NCI-H1930 (cell line): ENCODE data around the gene TMIGD2.
"Not testable (repeated sequence)": the region's sequence is repeated elsewhere in the genome, so short reads cannot be mapped to it uniquely, and the experiment has no call there.

ENCODE experiments used
- DNase-seq, 2 experiments: peaks; one replicate each; lab custom pipeline; 2025; lab: John Stamatoyannopoulos, UW

Gene TMIGD2

DNA sequence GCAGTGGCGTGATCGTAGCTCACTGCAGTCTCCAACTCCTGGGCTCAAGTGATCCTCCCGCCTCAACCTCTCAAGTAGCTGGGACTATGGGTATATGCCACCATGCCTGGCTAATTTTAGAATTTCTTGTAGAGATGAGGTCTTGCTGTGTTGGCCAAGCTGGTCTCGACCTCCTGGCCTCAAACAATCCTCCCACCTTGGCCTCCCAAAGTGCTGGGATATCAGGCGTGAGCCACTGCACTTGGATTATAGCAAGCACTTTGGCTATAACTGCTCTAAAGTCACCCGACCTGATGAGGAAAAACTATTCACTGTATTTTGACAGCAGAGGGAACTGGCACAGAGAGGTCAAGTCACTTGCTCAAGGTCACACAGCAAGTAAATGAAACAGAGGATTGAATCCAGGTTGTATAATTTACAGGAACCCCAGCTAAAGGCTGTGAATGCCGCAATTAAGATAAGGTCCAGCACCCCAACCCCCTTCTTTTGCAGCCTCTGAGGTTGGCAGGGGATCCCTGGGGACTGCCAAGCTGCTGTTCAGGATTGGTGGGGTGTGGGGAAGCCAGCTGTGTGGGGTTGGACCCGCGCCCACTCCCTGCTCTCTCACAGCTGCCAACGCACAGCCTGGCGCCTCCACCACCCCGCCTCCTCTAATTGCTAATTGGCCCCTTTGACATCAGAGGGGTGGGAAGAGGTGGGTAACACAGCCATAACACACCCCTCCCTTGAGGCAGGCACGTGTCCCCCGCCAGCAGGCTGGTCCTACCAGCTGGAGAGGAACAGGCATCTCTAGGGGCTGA lies 6.0 kb downstream of the TMIGD2 start:
- DNase-seq = no peak

DNA sequence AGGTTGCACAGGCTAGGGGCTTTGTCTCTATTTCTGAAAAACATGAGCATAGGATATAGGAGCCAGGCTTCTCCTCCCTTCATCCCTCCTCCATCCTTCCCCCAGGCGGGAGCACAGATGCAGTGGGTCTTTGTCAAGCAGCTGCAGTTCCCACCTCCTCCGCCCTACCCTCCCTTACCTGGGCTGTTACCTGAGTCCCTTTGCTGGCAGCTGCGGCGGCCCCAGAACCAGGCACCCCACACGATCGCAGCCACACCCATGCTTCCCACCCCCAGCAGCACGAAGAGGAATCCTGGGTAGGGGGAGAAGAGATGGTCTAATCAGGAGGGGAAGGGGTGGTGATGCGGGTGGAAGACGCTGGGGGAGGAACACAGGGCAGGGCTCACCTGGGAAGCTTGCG lies 7.8 kb downstream of the TMIGD2 start:
- no peak for DNase-seq

DNA sequence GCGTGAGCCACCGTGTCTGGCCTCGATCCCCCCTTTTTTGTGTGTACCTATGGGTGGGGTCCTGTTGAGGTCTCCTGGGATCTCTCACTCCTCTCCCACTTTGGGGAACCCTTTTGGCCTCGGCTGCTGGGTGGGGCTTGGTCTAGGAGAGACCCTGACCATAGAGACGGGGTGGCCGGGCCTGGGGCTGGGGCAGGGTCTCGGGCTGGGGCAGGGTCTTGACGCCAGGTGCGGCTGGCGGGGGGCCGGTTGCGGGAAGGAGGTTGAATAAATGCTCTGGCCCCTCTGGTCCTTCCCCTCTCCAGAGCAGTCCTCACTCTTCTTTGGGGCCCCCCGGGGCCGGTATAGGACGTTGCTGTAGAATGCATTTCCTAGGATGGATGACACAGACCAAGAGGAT lies 9.7 kb downstream of the TMIGD2 start:
- DNase-seq = no peak

DNA sequence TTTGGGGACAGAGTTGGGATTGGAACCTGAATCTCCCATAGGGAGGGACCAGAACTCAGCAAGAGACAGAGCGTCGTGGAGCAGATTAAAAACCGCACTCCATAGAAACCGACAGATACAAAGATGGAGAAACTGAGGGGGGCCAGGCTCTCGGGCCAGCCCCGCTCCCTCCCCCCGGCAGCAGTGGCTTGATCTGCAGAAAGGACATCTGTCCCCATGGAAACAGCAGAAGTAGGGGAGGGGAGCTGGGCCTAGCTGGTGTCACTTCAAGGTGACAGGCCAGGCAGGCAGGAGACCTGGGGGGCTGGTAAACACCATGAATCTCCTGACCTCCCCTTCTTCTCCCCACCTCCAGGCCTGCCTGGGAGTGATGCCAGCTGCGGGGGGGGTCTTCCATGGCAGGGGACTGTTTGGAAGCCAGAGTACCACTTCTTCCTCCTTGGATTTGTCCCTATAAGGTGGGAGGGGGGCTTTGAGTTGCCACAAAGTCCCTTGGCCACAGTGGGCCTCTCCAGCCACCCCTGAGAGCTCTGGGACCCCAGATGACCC lies 10.9 kb downstream of the TMIGD2 start:
- no peak for DNase-seq

DNA sequence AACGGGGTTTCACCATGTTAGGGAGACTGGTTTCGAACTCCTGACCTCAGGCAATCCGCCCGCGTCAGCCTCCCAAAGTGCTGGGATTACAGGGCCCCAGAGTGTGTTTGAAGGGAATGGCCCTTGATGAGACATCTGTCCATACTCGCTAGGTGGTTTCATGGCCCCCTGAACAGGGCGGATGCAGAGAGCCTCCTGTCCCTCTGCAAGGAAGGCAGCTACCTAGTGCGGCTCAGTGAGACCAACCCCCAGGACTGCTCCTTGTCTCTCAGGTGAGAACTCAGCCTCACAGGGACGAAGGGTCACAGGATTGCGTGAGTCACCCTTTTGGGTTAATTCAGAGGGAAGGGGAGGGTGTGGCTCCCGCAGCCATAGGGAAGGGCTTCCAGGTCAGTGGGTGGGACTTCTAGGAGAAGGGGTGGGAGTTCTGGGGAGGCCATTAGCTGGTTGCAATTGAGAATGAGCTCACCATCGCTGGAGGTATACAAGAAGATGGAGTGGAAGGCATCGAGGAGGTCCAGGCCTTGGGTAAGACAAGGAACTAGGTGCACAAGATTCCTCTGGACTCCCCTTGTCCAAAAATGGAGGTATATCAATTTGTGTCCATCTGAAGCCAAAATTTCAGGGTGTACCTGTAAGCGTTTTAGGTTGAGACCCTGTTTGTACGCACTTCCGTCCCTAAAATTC lies 14.0 kb downstream of the TMIGD2 start:
- DNase-seq = no peak

DNA sequence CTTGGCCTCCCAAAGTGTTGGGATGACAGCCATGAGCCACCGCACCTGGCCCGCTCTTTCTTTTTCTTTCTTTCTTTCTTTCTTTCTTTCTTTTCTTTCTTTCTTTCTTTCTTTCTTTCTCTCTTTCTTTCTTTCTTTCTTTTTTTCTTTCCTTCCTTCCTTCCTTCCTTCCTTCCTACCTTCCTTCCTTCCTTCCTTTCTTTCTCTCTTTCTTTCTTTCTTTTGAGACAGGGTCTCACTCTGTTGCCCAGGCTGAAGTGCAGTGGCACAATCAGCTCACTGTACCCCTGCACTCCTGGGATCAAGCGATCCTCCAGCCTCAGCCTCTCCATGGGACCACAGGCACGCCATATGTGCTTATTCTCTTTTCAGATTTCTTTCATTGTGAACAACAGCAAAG lies 16.0 kb downstream of the TMIGD2 start:
- DNase-seq = not testable (repeated sequence)

DNA sequence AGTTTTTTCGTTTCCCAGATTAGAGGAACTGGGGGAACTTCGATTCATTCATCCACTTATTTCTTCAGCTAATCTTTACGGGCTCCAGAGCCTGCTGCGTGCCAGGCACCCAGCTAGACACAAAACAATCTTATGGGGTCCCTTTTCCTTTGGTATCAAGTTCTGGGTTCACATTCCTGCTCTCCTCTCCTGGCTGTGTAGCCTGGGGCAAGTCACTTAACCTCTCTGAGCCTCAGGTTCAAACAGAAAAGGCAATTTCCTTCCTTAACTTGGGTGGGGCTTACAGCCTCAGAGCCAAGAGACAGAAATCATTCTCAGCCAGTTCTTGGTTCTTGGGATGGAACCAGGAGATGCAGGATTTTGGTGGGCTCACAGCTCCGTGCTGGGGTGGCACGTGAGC lies 17.2 kb downstream of the TMIGD2 start:
- DNase-seq = no peak

DNA sequence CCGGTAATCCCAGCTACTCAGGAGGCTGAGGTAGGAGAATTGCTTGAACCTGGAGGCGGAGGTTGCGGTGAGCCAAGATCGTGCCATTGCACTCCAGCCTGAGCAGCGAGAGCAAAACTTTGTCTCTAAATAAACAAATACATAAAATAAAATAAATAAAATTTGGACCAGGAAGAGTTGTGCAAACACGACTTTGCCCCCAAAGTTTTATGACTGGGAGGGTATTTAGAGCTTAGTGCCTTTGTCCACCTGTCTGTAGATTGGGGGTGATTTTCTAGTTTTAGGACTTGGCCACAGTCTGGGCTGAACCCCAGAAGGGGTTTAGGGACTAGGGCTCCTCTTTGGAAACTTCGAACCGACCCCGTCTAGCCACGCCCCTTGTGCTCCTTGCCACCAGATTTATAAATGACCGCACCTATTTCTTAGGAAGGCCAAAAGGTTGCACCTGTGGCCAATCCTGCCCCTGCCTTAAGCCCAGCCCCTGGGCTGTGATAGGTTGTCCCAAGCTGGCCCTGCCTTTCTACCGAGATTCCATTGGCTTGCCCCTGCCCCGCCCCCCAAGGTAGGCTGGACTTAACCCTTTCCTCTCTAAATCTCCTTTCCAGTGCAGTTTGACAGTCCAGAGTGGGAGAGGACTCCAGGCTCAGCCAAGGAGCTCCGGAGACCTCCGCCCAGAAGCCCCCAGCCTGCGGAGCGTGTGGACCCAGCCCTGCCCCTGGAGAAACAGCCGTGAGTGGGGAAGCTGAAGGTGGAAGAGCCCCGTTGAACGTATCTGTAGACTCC lies 17.8 kb downstream of the TMIGD2 start:
- no peak for DNase-seq

DNA sequence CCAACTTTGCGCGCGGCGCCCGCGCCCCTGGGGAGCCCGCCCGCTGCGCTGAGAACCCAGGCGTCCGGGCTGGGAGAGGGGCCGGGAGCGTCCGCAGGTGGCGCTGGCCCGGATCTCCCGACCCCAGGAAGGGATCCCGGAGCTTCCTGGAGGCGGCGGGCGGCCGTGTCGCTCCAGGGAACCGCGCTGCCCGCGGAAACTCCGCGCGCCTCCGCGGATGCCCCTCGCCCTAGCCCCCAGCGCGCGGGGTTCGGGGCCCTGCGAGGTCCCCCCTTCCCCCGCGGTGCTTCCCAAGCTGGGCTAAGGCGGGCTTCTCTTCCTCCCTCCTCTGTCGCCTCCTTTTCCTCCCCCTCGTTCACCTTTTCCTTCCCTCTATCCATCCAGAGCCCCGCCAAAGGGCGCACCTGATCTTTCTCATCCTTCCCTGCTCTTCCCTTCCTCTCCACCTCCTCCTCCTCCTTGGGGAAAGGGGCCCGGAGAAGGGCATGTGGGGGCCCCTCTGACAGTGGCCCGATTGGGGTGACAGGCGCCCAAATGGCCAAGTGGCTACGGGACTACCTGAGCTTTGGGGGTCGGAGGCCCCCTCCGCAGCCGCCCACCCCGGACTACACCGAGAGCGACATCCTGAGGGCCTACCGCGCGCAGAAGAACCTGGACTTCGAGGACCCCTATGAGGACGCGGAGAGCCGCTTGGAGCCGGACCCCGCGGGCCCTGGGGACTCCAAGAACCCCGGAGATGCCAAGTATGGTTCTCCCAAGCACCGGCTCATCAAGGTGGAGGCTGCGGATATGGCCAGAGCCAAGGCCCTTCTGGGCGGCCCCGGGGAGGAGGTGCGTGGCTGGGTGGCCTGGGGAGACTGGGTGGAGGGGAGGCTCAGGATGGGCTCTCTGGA lies 22.4 kb downstream of the TMIGD2 start:
- DNase-seq = no peak

DNA sequence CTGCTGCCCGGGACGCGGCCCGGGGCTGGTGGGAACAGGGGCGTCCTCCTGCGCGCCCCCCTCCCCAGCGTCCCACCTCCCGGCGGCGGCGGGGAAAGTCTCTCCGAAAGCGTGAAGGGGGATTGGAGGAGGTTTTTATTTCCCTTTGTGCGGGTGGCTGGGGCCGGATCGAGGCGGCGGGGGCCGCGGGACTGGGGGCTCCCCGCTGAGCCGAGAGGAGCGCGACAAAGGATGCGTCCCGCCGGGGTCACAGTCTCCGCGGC lies 23.0 kb downstream of the TMIGD2 start:
- DNase-seq = no peak

DNA sequence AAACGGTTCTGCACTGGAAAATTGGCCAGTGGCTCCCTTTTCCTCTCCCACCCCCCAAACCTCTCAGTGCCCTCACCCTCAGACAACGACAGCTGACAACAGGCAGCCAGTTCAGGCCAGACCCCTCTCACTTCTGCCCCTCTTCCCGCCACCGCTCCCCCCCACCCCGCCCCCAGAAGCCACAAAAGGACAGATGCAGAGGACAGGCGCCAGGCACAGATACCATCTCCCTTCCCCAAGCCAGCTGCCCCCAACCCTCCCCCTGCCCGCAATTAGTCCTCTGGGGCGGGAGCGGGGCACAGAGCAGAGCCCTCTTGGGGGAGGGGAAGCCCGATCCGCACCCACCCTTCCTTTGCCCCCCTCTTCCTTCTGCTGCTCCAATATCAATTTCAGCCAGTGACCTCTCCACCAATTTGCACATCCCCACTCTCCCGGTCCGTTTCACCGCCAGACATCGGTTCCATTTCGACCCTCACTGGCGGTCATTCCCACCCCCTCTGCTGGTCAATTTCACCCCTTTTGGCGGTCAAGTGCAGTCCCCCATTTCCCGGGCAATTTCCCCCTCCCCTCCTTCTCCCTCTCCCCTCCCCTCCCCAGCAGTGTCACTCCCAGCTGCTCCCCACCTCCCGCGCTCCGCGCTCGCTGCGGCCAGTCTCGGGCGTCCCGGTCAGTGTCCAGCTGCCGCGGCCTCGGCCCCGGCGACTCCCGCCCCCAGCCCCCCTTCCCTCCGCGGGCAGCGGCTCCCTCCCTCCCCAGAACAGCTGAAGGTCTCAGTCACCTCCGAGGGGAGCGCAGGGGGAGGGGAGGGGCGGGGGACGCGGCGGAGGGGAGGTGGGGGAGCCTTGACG lies 23.5 kb downstream of the TMIGD2 start, which contains the start of gene SHD:
SHD (plus strand) TSS at position 848 of the 848 bp plus-strand sequence. CDS start 798 bp downstream, outside the sequence.
- DNase-seq = no peak

DNA sequence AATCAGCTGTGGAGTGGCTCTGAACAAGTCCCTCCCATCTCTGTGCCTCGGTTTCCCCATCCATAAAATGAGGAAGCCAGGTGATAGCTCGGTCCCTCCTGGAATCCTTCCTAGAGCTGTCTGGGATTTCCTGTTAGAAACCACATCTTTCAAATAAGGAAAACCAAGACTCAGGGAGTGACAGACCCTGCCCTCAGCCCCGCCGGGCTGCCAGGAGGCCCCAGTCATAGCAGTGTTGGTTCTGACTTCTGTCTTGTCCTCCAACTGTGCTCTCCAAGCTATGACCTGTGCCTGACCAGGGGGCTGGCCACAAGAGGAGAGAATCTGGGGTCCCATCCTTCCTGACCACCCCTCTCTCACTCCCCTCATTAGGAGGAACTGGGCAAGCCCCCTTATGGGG lies 24.2 kb downstream of the TMIGD2 start:
- no peak for DNase-seq

DNA sequence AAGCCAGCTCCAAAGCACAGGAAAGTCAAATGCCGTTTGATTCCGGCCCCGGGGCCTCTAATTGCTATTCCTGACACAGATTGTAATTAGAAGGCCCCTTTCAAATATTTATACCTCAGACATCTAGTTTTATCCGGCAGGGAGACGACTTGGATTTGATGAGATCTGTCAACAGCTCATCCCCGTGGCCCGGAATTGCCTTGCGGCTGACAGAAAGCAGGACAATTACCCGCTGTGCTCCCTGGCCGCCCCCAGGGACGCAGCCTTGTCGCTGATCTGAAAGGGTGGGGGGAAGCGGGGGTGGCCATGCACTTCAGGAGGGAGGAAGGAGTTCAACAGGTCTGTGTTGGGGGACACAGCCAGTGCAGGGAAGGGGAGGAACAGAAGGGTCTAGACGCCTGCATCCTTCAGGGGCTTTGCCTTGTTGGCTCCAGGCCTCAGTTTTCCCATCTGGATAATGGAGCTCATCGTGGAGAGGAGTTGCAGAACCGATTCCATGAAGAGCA lies 24.9 kb downstream of the TMIGD2 start:
- no peak for DNase-seq

DNA sequence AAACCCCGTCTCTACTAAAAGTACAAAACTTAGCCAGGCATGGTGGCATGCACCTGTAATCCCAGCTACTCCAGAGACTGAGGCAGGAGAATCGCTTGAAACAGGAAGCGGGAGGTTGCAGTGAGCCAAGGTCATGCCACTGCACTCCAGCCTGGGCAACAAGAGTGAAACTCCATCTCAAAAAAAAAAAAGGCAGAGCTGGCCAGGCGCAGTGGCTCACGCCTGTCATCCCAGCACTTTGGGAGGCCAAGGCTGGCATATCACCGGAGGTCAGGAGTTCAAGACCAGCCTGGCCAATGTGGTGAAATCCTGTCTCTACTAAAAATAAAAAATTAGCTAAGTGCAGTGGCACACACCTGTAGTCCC lies 27.9 kb downstream of the TMIGD2 start:
- not testable (repeated sequence) for DNase-seq

DNA sequence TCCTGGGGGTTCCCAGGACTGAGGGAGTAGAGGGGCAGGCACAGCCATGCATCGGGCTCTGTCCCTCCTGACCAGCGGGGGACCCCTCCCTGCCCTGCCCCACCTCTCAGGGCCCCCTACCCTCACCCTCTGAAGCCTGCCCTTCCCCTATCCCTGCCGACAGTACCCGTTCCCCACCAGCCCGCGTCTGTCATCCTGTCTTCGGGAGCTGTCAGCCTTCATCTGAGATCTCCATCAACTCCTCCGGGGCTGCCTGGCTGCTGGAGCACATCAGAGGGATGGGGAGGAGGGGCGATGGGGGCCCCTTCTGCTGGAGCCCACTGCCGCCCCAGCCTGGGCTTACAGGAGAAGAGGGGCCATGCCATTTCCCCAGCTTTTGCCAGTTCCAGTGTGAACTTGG lies 29.3 kb downstream of the TMIGD2 start:
- DNase-seq = no peak

DNA sequence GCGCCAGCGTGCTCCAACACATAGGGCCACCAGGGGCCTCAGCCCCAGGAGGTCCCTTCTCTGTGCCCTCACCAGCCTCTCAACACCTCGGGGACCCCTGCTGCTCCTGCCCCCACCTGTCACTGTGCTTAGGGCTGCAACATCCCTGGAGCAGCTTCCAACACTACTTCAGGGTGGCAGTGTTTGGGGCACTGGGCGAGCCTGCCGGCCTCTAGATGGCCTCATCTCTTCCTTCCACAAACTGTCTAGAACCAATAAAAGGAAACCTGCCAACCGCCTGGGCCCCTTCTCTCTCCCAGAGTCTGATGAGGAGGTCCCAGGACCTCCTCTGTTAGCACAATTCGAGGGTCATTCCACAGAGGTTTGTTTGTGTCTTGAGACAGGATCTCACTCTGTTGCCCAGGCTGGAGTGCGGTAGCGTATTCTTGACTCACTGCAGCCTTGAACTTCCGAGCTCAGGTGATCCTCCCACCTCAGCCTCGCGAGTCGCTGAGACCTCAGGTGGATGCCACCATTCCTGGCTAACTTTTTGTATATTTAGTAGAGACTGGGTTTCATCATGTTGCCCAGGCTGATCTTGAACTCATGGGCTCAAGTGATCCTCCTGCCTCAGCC lies 33.3 kb downstream of the TMIGD2 start:
- no peak for DNase-seq

DNA sequence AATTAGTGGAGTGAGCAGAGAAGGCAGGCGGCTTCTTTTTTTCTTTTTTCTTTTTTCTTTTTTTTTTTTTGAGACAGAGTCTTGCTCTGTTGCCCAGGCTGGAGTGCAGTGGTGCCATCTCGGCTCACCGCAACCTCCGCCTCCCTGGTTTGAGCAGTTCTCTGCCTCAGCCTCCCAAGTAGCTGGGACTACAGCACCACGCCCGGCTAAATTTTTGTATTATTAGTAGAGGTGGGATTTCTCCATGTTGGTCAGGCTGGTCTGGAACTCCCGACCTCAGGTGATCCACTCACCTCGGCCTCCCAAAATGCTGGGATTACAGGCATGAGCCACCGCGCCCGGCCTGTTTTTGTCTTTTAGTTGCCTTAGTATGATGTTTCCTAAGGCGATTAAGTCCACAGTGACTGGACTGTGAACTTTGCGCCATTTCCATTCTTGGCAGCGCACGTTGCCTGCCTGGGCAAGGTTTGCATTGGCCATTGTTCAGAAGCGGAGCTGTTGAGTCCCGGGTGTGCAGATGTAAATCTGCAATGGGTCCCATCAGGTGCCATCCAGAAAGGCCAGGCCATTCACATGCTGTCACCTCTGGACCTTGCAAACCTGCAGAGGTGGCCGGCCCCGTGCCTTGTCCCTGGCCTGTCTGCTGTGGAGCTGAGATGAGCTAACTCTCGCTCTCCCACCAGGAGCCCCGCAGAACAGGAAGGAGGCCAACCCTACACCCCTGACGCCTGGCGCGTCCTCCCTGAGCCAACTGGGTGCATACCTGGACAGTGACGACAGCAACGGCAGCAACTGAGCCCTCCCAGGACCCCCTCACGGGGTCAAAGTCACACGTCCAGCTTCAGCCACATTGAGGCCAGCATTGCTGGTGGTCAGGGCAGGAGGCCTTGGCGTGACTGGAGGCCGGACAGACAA lies 34.0 kb downstream of the TMIGD2 start:
- no peak for DNase-seq

DNA sequence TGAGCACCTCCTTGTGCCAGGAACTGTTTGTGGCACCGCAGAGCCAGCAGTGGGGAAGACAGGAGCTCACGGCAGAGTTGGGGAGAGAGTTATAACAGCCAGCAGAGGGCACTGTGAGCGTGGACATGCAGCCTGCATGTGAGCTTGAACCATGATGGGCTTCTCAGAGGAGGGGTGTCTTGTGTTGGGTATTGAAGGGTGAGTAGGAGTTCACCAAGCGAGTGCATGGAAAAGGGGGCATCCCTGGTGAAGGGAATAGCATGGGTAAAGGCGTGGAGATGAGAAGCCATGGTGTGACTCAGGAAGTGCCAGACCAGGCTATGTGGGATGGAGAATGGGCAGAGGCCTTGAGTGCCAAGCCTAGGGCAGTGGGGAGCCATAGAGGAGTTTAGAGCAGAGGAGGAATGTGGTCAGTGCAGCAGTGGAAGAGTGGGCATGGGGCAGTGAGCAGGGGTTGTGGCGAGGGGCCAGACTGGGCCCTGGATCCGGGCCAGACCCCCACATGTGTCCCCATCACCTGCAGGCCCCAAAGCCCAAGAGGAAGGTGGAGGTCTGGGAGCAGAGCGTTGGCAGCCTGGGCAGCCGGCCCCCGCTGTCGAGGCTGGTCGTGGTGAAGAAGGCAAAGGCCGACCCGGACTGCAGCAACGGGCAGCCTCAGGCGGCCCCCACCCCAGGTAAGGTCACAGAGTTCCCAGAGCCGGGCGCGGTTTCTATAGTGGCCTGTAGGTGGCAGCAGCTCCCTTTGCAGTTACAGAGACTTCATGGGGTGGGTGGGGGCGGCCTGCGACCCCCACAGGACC lies 34.9 kb downstream of the TMIGD2 start:
- no peak for DNase-seq
